Measurements from ENCODE around the gene MPRIP.

GRCh38 chr17:17021194-17021863, 20.9 kb upstream of the MPRIP start:
- TF ChIP-seq CTCF (IDR thresholded peaks at IDR 0.05): no peak
- TF ChIP-seq EZH2 (IDR thresholded peaks at IDR 0.05; ENCODE audit: borderline replicate concordance, insufficient read depth, low read depth, low read length, poor library complexity, severe bottlenecking): no peak
